PC-3 (cell line): ENCODE measurements around the gene SWSAP1.

ENCODE experiments used
- EZH2 ChIP-seq: fragments of 300-600 bp; sonication (generic); IDR thresholded peaks from one replicate; pipeline ENCODE4 v1.6.1; 2017; ENCODE audit warnings: antibody characterized with exemption, mild to moderate bottlenecking, low read length; ENCODE audit not compliant: unreplicated experiment
- EZH2phosphoT487 ChIP-seq: fragments of 300-600 bp; sonication (generic); IDR thresholded peaks from 2 replicates; pipeline ENCODE4 v1.6.1; 2018; ENCODE audit warnings: mild to moderate bottlenecking, antibody characterized with exemption, low read length, borderline replicate concordance
- TF ChIP-seq, protein P1 (sequence below): fragments of 300-600 bp; sonication (generic); conservative IDR thresholded peaks from 2 replicates; pipeline ENCODE4 v1.5.1; 2017; ENCODE audit warnings: antibody characterized with exemption, low read depth, mild to moderate bottlenecking, low read length

DNA sequence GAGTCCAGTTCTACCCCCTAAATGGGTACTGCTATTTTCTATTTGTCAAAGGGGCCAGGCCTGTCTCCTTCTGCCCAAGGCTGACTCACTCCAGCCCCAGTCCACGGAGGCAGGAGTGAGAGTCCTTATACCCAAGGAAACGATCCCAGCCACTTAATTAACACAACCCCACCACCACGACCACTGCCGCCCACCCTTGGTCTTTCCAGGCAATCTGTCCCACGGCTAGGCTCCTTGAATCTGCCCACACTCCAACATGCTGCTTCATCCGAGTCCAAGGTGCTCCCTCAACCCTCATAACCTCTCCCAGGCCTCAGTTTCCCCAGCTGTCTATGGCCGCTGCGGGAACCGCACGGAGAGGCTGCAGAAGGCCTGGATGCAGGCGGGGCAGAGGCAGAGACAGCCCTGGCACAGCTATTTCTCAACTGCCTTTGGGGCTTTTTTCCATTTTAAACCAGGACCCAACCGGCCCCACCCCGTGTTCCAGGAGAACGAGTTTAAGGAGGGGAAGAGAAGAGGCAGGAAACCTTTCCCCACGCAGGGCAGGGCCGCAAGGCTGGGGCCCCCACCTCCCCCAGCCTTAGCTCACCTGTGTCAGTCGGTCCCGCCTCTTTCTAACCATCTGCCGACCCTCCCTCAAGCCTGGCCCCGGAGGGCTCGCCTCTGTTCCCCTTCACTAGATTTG, 35.8 kb upstream of the SWSAP1 start:
- TF ChIP-seq, protein P1, sequence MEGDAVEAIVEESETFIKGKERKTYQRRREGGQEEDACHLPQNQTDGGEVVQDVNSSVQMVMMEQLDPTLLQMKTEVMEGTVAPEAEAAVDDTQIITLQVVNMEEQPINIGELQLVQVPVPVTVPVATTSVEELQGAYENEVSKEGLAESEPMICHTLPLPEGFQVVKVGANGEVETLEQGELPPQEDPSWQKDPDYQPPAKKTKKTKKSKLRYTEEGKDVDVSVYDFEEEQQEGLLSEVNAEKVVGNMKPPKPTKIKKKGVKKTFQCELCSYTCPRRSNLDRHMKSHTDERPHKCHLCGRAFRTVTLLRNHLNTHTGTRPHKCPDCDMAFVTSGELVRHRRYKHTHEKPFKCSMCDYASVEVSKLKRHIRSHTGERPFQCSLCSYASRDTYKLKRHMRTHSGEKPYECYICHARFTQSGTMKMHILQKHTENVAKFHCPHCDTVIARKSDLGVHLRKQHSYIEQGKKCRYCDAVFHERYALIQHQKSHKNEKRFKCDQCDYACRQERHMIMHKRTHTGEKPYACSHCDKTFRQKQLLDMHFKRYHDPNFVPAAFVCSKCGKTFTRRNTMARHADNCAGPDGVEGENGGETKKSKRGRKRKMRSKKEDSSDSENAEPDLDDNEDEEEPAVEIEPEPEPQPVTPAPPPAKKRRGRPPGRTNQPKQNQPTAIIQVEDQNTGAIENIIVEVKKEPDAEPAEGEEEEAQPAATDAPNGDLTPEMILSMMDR = no peak
- TF ChIP-seq EZH2phosphoT487 (no peak), EZH2 (no peak)
